Ectodermal cell (in vitro differentiated cells): ENCODE measurements around the gene HAPLN1.
"Not testable (repeated sequence)": the region's sequence is repeated elsewhere in the genome, so short reads cannot be mapped to it uniquely, and the experiment has no call there.

Experiments used
- H3K27ac ChIP-seq: 2 replicates; pipeline ENCODE4 v1.7.0; 2013; ENCODE audit warnings: mild to moderate bottlenecking, low read depth, low read length; ENCODE audit not compliant: insufficient read depth, poor library complexity, severe bottlenecking
- H3K27me3 ChIP-seq: 2 replicates; pipeline ENCODE4 v1.7.0; 2013; ENCODE audit warnings: mild to moderate bottlenecking, low read length; ENCODE audit not compliant: insufficient read depth, control insufficient read depth, poor library complexity, severe bottlenecking
- H3K36me3 ChIP-seq: one replicate; pipeline ENCODE4 v1.7.0; 2013; ENCODE audit warnings: low read length; ENCODE audit not compliant: control insufficient read depth, insufficient read depth
- H3K4me1 ChIP-seq: one replicate; pipeline ENCODE4 v1.7.0; 2013; ENCODE audit warnings: low read length; ENCODE audit not compliant: control insufficient read depth, insufficient read depth
- H3K4me3 ChIP-seq: 2 replicates; pipeline ENCODE4 v1.7.0; 2013; ENCODE audit warnings: low read depth, low read length, control low read depth; ENCODE audit not compliant: insufficient read depth
- H3K9me3 ChIP-seq: 2 replicates; pipeline ENCODE4 v1.7.0; 2013; ENCODE audit warnings: mild to moderate bottlenecking, low read length, moderate library complexity; ENCODE audit not compliant: control insufficient read depth
- WGBS, 2 experiments: methylation state at CpG; one replicate each; pipeline ENCODE4 v1.1.7; 2013; ENCODE audit warnings: missing lambda C conversion rate in 2 of 2; 5-methylcytosine and 5-hydroxymethylcytosine counted together

HAPLN1 gene

DNA sequence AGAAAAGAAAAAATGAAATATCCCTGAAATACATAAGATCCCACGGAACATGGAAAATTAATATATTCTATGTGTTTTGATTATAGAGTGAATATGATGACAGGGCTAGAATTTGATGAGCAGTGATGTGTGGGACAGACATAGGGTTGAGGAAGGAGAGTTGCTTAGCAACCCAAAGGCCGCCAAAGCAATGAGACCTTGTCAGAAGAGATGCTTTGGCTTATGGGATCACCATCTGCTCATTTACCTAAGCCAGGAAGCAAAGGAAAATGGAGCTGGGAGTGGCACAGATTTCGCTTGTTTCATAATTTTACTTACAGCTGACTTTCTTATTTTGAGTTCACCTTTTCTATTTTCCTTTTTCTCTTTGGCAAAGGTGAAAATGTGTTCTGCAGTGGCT lies 20.9 kb upstream of the HAPLN1 start:
- Histone ChIP-seq H3K4me1 (no peaks in the 10 kb centered on the region), H3K27ac (no peak overlapping the region), H3K9me3 (no peaks in the 10 kb centered on the region), H3K27me3 (no peaks in the 10 kb centered on the region), H3K36me3 (no peaks in the 10 kb centered on the region), H3K4me3 (no peak overlapping the region)
- 94 to 97% methylated on average over 3 of the region's 3 CpGs for WGBS, 2 experiments

DNA sequence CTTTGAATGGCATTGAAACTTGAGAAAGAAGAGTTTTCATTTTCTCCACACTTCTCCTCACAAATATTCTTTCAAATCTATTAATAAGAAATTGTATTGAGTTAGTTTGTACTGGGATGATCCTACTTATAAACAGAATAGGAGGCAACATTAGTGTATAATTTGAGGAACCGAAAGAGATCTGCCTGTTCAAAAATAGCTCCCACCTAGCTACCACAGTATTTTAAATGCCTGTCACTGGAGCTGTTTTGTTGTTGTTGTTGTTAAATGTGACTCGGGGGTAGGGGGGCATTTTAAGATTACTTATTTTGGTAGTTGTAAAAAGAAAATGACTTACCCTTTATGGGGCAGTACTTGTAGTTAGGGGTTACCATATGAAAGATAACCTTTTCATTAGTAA lies 20.1 kb upstream of the HAPLN1 start:
- WGBS, 2 experiments: 96 to 100% methylated on average over 1 to 2 of the region's 2 CpGs
- Histone ChIP-seq H3K9me3 (no peaks in the 10 kb centered on the region), H3K36me3 (no peaks in the 10 kb centered on the region)

DNA sequence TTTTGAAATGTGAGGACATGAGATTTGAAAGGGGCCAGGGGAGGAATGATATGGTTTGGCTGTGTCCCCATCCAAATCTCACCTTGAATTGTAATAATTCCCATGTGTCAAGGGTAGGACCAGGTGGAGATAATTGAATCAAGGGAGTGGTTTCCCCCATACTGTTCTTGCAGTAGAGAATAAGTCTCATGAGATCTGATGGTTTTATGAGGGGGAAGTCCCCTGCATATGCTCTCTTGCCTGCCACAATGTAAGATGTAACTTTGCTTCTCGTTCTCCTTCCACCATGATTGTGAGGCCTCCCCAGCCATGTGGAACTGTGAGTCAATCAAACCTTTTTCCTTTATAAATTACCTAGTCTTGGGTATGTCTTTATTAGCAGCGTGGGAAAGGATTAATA lies 15.5 kb upstream of the HAPLN1 start:
- H3K27ac ChIP-seq, H3K4me3 ChIP-seq, H3K36me3 ChIP-seq, H3K4me1 ChIP-seq, H3K9me3 ChIP-seq, H3K27me3 ChIP-seq: not testable (repeated sequence)
- WGBS, 2 experiments: 86% methylated on average over 2 of the region's 2 CpGs

More for the DNA sequence above, 20.1 kb upstream of the HAPLN1 start:
- no peak overlapping the region for H3K27ac ChIP-seq
- no peaks in the 10 kb centered on the region for H3K4me1 ChIP-seq
- no peak overlapping the region for H3K4me3 ChIP-seq
- no peaks in the 10 kb centered on the region for H3K27me3 ChIP-seq

GRCh38 chr5:83735058-83735457 lies 14.4 kb upstream of the HAPLN1 start:
- H3K4me3 ChIP-seq, H3K9me3 ChIP-seq, H3K36me3 ChIP-seq, H3K27ac ChIP-seq, H3K27me3 ChIP-seq, H3K4me1 ChIP-seq: not testable (repeated sequence)

- H3K27ac ChIP-seq: no peak overlapping the region
- no peaks in the 10 kb centered on the region for H3K36me3 ChIP-seq
- no peaks in the 10 kb centered on the region for H3K27me3 ChIP-seq
- no peaks in the 10 kb centered on the region for H3K9me3 ChIP-seq
- H3K4me1 ChIP-seq: no peaks in the 10 kb centered on the region
- H3K4me3 ChIP-seq: no peak overlapping the region
- WGBS, 2 experiments: 70% methylated on average over 1 of the region's 2 CpGs; no CpG with 5 or more reads in 1 of the 2 experiments
These were observed 11.0 kb upstream of the HAPLN1 start for GRCh38 chr5:83731638-83732037.

DNA sequence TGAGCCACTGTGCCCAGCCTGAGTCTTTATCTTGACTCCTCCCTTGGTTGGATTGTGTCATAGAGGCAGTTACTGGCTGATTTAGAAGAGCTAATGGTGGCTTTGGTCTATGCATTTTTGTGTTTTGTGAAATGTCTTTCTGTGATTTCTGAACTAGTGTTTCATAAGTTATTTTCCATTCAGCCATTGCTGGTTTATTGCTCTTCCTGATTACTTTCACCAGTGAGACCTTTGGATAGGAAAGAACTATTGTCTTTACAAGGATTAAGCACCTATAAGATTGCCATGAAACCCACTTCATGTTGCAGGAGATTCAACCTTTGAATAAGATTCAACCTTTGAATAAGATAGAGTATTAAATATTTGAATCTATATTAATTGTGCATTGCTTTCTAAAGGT lies 8.7 kb upstream of the HAPLN1 start:
- no peaks in the 10 kb centered on the region for H3K27me3 ChIP-seq
- H3K9me3 ChIP-seq: no peaks in the 10 kb centered on the region
- no peaks in the 10 kb centered on the region for H3K36me3 ChIP-seq
- H3K27ac ChIP-seq: no peak overlapping the region
- no peak overlapping the region for H3K4me3 ChIP-seq
- peaks cover 8% of the 10 kb centered on the region for H3K4me1 ChIP-seq

DNA sequence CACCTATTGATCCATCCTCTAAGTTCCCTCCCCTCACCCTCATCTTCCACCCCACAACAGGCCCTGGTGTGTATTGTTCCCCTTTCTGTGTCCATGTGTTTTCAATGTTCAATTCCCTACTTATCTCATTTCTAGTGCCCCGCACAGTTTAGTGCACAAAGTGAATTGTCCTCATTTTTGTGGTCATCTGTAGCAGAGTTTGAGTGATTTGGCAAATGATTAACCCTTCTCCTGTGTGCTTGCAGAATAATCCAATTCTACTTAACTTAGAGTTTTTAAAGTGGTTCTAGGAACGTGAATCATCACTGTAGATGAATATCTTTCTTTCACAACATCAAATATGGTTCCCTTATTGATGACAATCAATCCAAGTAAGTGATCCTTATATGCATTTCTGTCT lies 6.3 kb upstream of the HAPLN1 start:
- Histone ChIP-seq H3K36me3 (no peaks in the 10 kb centered on the region), H3K4me3 (no peak overlapping the region), H3K4me1 (peaks cover 8% of the 10 kb centered on the region), H3K9me3 (no peaks in the 10 kb centered on the region), H3K27ac (no peak overlapping the region), H3K27me3 (no peaks in the 10 kb centered on the region)
- WGBS, 2 experiments: 96 to 100% methylated on average over 2 of the region's 2 CpGs

GRCh38 chr5:83724935-83725334 lies 4.3 kb upstream of the HAPLN1 start:
- no peaks in the 10 kb centered on the region for H3K27me3 ChIP-seq
- H3K4me3 ChIP-seq: no peak overlapping the region
- no peaks in the 10 kb centered on the region for H3K36me3 ChIP-seq
- H3K27ac ChIP-seq: no peak overlapping the region
- H3K9me3 ChIP-seq: no peaks in the 10 kb centered on the region
- WGBS, 2 experiments: 55 to 61% methylated on average over 2 of the region's 2 CpGs
- peaks cover 15% of the 10 kb centered on the region for H3K4me1 ChIP-seq

DNA sequence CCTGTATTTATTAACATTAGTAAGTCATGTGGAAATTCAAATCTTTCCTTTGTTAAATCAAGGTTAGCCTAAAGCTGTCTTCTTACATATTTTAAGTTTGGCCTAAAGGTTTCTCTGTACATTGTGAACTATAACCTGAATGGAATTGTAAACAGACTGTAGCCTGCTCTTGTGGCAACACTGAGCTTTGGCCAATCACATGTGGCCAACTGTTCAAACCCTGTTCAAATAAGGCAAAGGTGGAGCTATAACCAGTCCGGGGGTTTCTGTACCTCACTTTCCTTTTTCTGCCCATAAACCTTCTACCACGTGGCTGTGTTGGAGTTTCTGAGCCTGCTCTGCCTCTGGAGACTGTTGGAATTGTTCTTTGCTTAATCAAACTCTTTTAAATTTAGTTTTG lies 3.3 kb upstream of the HAPLN1 start:
- Histone ChIP-seq H3K27me3 (no peaks in the 10 kb centered on the region), H3K4me3 (no peak overlapping the region), H3K27ac (no peak overlapping the region), H3K36me3 (no peaks in the 10 kb centered on the region), H3K4me1 (peaks cover 15% of the 10 kb centered on the region), H3K9me3 (no peaks in the 10 kb centered on the region)
- WGBS, 2 experiments: 69 to 82% methylated on average over 2 of the region's 2 CpGs

GRCh38 chr5:83723031-83723430 lies 2.4 kb upstream of the HAPLN1 start:
- no peak overlapping the region for H3K27ac ChIP-seq
- H3K27me3 ChIP-seq: no peaks in the 10 kb centered on the region
- peaks cover 15% of the 10 kb centered on the region for H3K4me1 ChIP-seq
- WGBS, 2 experiments: 80 to 83% methylated on average over 5 of the region's 7 CpGs
- H3K36me3 ChIP-seq: no peaks in the 10 kb centered on the region
- H3K4me3 ChIP-seq: no peak overlapping the region
- no peaks in the 10 kb centered on the region for H3K9me3 ChIP-seq
